SK-N-SH (cell line): ENCODE results near the gene VEZF1. TPM values are rescaled to one million over a fixed set of nuclear protein-coding genes. Genes with fewer than 3 reads are reported as not detected.

ENCODE experiments used
- CTCF ChIA-PET: fragments of 300-600, 350-600 bp; formaldehyde crosslinking; extraction: SDS; loops from one replicate; lab custom pipeline; 2021; lab: Yijun Ruan, JAX
- POLR2A ChIA-PET: fragments of 350-600 bp; sonication (Branson Sonifier 250); formaldehyde crosslinking; extraction: SDS; loops from one replicate; lab custom pipeline; 2020; ENCODE audit warnings: antibody characterized with exemption, inconsistent platforms; lab: Yijun Ruan, JAX
- DNase-seq: peaks from one replicate; pipeline ENCODE4 v3.0.0; 2012
- H2AFZ ChIP-seq: fragments of 200-600 bp; sonication (generic); 2 replicates; pipeline ENCODE4 v1.8.1; 2016; ENCODE audit warnings: antibody characterized with exemption, mild to moderate bottlenecking, low read depth
- H3F3A ChIP-seq: fragments of 200-600 bp; sonication (generic); replicated peaks from 2 replicates; pipeline ENCODE3; 2016; ENCODE audit warnings: antibody characterized with exemption, mild to moderate bottlenecking; ENCODE audit not compliant: insufficient read depth
- H3K27ac ChIP-seq, 2 experiments: fragments of 200-500 bp in 1 of 2; fragments of 200-600 bp in 1 of 2; sonication (Bioruptor generic) in 1 of 2; sonication (generic), shearing (Covaris generic) in 1 of 2; 2 replicates each; pipeline versions ENCODE4 v1.5.1 to v1.6.1; 2014 to 2016; ENCODE audit warnings: low read depth in 2 of 2, inconsistent platforms in 1 of 2, low read length in 1 of 2, mild to moderate bottlenecking in 1 of 2, mixed read lengths in 1 of 2
- H3K27me3 ChIP-seq: fragments of 200-600 bp; sonication (generic), shearing (Covaris generic); 2 replicates; pipeline ENCODE4 v1.6.1; 2016; ENCODE audit warnings: mixed run types; ENCODE audit not compliant: insufficient read depth
- H3K36me3 ChIP-seq, 2 experiments: fragments of 200-500 bp in 1 of 2; fragments of 200-600 bp in 1 of 2; sonication (Bioruptor generic) in 1 of 2; sonication (generic) in 1 of 2; replicated peaks in 1 of 2; 2 replicates each; pipeline versions ENCODE3 to v1.5.1; 2014 to 2016; ENCODE audit warnings: low read length in 1 of 2, mild to moderate bottlenecking in 1 of 2; ENCODE audit not compliant: insufficient read depth in 2 of 2, control insufficient read depth in 1 of 2
- H3K4me1 ChIP-seq, 2 experiments: fragments of 200-500 bp in 1 of 2; fragments of 200-600 bp in 1 of 2; sonication (Bioruptor generic) in 1 of 2; sonication (generic), shearing (Covaris generic) in 1 of 2; 2 replicates each; pipeline versions ENCODE4 v1.5.1 to v1.6.1; 2014 to 2016; ENCODE audit warnings: low read depth in 1 of 2, low read length in 1 of 2, mixed run types in 1 of 2; ENCODE audit not compliant: insufficient read depth in 2 of 2, control insufficient read depth in 1 of 2
- H3K4me2 ChIP-seq: fragments of 200-600 bp; sonication (generic), shearing (Covaris generic); 2 replicates; pipeline ENCODE4 v1.6.1; 2017; ENCODE audit warnings: mixed run types
- H3K4me3 ChIP-seq, 2 experiments: fragments of 200-500 bp in 1 of 2; fragments of 200-600 bp in 1 of 2; sonication (Bioruptor generic) in 1 of 2; sonication (generic), shearing (Covaris generic) in 1 of 2; 2 replicates each; pipeline versions ENCODE4 v1.5.1 to v1.8.1; 2014 to 2016; ENCODE audit warnings: low read depth in 2 of 2, inconsistent platforms in 1 of 2, low read length in 1 of 2, mild to moderate bottlenecking in 1 of 2, mixed read lengths in 1 of 2, moderate library complexity in 1 of 2
- H3K79me2 ChIP-seq: fragments of 200-600 bp; sonication (generic); 2 replicates; pipeline ENCODE4 v1.8.1; 2017; ENCODE audit warnings: mild to moderate bottlenecking; ENCODE audit not compliant: insufficient read depth
- H3K9ac ChIP-seq: fragments of 200-600 bp; sonication (generic); 2 replicates; pipeline ENCODE4 v1.6.1; 2017; ENCODE audit warnings: mixed run types
- H3K9me2 ChIP-seq: fragments of 200-600 bp; sonication (generic); 2 replicates; pipeline ENCODE4 v1.6.1; 2017; ENCODE audit warnings: mixed run types
- H3K9me3 ChIP-seq: fragments of 200-600 bp; sonication (generic); 2 replicates; pipeline ENCODE4 v1.6.1; 2017; ENCODE audit warnings: mixed run types, mild to moderate bottlenecking, moderate library complexity
- H4K20me1 ChIP-seq: fragments of 200-600 bp; sonication (generic); 2 replicates; pipeline ENCODE4 v1.6.1; 2017; ENCODE audit warnings: mild to moderate bottlenecking, mixed run types; ENCODE audit not compliant: insufficient read depth
- CHD2 ChIP-seq: fragments of 150-350 bp; IDR thresholded peaks from 2 replicates; pipeline ENCODE4 v1.6.1; 2018; ENCODE audit warnings: low read length; ENCODE audit not compliant: partially characterized antibody
- ELF1 ChIP-seq: IDR thresholded peaks from 2 replicates; pipeline ENCODE4 v1.4.0; 2012
- EP300 ChIP-seq, 2 experiments: IDR thresholded peaks; 2 replicates each; pipeline versions ENCODE4 v1.4.0 to v1.6.1; 2012; ENCODE audit warnings: borderline replicate concordance in 1 of 2, low read depth in 1 of 2, low read length in 1 of 2
- EZH2phosphoT487 ChIP-seq: fragments of 200-600 bp; sonication (generic); IDR thresholded peaks from 2 replicates; pipeline ENCODE4 v1.6.1; 2017; ENCODE audit warnings: low read depth, mixed run types, mild to moderate bottlenecking, antibody characterized with exemption, moderate library complexity, borderline replicate concordance
- FOSL2 ChIP-seq: IDR thresholded peaks from 2 replicates; pipeline ENCODE4 v1.4.0; 2012; ENCODE audit warnings: low read depth, mild to moderate bottlenecking, moderate library complexity, borderline replicate concordance
- FOXJ3 ChIP-seq: sonication (generic); formaldehyde crosslinking; IDR thresholded peaks from 2 replicates; pipeline ENCODE4 v1.5.1; 2020; ENCODE audit warnings: mild to moderate bottlenecking, missing genetic modification reagents
- FOXM1 ChIP-seq: IDR thresholded peaks from 2 replicates; pipeline ENCODE4 v1.4.0; 2012; ENCODE audit warnings: low read depth, mild to moderate bottlenecking
- GABPA ChIP-seq: IDR thresholded peaks from 2 replicates; pipeline ENCODE4 v1.4.0; 2012; ENCODE audit warnings: low read depth, mild to moderate bottlenecking
- GATA2 ChIP-seq: sonication (generic); formaldehyde crosslinking; IDR thresholded peaks from 2 replicates; pipeline ENCODE4 v1.5.0; 2020; ENCODE audit warnings: mild to moderate bottlenecking, missing genetic modification reagents
- JUND ChIP-seq: IDR thresholded peaks from 2 replicates; pipeline ENCODE4 v1.4.0; 2012
- MXI1 ChIP-seq: IDR thresholded peaks from 2 replicates; pipeline ENCODE4 v1.6.1; 2012; ENCODE audit warnings: mild to moderate bottlenecking, low read depth, low read length, improper control_type of control experiment
- NFIC ChIP-seq: IDR thresholded peaks from 2 replicates; pipeline ENCODE4 v1.4.0; 2012; ENCODE audit warnings: borderline replicate concordance
- POLR2AphosphoS5 ChIP-seq: IDR thresholded peaks from 2 replicates; pipeline ENCODE4 v1.6.1; 2012; ENCODE audit warnings: low read depth, low read length
- RXRA ChIP-seq: IDR thresholded peaks from 2 replicates; pipeline ENCODE4 v1.4.0; 2012; ENCODE audit warnings: low read depth, mild to moderate bottlenecking, borderline replicate concordance
- SIN3A ChIP-seq: IDR thresholded peaks from 2 replicates; pipeline ENCODE4 v1.6.1; 2012; ENCODE audit warnings: low read depth, mild to moderate bottlenecking, low read length, moderate library complexity, borderline replicate concordance
- SMC3 ChIP-seq: IDR thresholded peaks from 2 replicates; pipeline ENCODE4 v1.6.1; 2012; ENCODE audit warnings: low read depth, low read length, improper control_type of control experiment
- TAF1 ChIP-seq: IDR thresholded peaks from 2 replicates; pipeline ENCODE4 v1.6.1; 2012; ENCODE audit warnings: low read depth, mild to moderate bottlenecking, low read length, moderate library complexity, borderline replicate concordance
- TCF12 ChIP-seq: IDR thresholded peaks from 2 replicates; pipeline ENCODE4 v1.4.0; 2012
- YY1 ChIP-seq: IDR thresholded peaks from 2 replicates; pipeline ENCODE4 v1.4.0; 2012; ENCODE audit warnings: low read depth, mild to moderate bottlenecking
- WGBS: methylation state at CpG from one replicate; pipeline ENCODE4 v1.1.6; 2017; ENCODE audit warnings: low lambda C conversion rate; 5-methylcytosine and 5-hydroxymethylcytosine counted together
- polyA plus RNA-seq, 3 experiments: library from polyadenylated mRNA; depleted of rRNA; stranded (reverse); fragments of >200 nt; gene quantifications; 2 replicates each; pipeline ENCODE4 v1.2.3, GENCODE V29; 2012
- TF ChIP-seq, protein P1 (sequence below): IDR thresholded peaks from 2 replicates; pipeline ENCODE4; 2012
- TF ChIP-seq, protein P2 (sequence below): IDR thresholded peaks from 2 replicates; pipeline ENCODE4 v1.4.0; 2012; ENCODE audit warnings: low read depth, borderline replicate concordance
- TF ChIP-seq, protein P3 (sequence below): IDR thresholded peaks from 2 replicates; pipeline ENCODE4 v1.6.1; 2012; ENCODE audit warnings: mild to moderate bottlenecking, low read depth, low read length, moderate library complexity
- TF ChIP-seq, protein P4 (sequence below): fragments of 150-350 bp; IDR thresholded peaks from 2 replicates; pipeline ENCODE4 v1.6.1; 2016; ENCODE audit warnings: mild to moderate bottlenecking, low read depth, low read length
- TF ChIP-seq, protein P5 (sequence below): IDR thresholded peaks from 2 replicates; pipeline ENCODE4 v1.4.0; 2012; ENCODE audit warnings: low read depth

Gene VEZF1
- polyA plus RNA-seq, 1 of the 3 experiments (the other 2 are of a cell fraction): 35.1 TPM

DNA sequence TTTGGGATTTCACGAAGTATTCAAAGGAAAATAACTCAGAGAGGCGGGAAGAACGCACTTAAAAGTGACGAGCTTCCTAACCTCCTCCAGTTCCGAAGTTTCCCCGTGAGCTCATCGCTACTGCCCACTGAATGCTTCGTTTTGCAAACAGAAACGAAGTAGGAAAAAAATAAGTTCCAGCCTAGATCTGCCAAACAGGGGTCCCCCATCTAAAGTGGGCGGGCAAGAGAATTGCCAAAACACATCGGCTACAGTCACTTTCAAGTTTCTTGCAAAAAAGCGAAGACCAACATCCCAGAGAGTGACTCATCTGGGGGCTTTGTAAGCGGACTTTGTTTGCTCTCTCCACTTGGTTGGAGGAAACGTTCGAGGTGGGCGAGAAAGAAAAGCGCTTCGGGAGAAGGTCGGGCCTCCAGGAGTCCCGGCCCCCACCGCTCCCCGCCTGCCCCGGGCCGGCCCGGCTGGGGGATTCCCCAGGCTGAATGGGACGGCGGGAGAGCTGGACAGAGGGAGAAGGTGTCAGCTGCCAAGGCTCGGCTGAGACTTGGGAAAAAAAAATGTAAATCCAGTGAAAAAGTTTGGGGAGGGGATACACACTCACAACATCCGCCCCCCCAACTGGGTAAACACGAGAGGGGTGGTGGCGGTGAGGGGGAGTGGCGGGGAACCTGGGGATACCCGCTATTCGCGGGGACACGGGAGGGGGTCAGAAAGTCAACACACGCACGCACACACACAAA lies 1.0 kb downstream of the VEZF1 start:
- peak overlapping the region; percentile 96 to 100 for H3K27ac ChIP-seq
- CTCF ChIA-PET: interaction anchor here (0.7 to 3.6 kb wide), 23 partner anchors 7 to 351 kb away, joined by 3 to 29 read pairs (median 5); partner anchors contain the start of gene CUEDC1
- peaks cover 21 to 40% of the 10 kb centered on the region in 2 experiments for H3K36me3 ChIP-seq
- peaks cover 57% of the 10 kb centered on the region for H3K79me2 ChIP-seq
- peak overlapping the region; percentile 78 to 98 for H3K4me3 ChIP-seq
- peaks cover 58% of the 10 kb centered on the region for H3F3A ChIP-seq
- H4K20me1 ChIP-seq: peaks cover 40% of the 10 kb centered on the region
- H3K9me3 ChIP-seq: no peaks in the 10 kb centered on the region
- H3K9ac ChIP-seq: peak overlapping the region; percentile 98
- 1% methylated on average over 38 of the region's 38 CpGs for WGBS
- H3K4me1 ChIP-seq: peaks cover 20 to 49% of the 10 kb centered on the region in 2 experiments
- POLR2A ChIA-PET: interaction anchor here (0.7 to 1.4 kb wide), 3 partner anchors 47 to 137 kb away, joined by 3 to 5 read pairs (median 3); partner anchors contain the start of gene MRPS23
- H3K27me3 ChIP-seq: no peaks in the 10 kb centered on the region
- H3K4me2 ChIP-seq: peak overlapping the region; percentile 91
- no peaks in the 10 kb centered on the region for H3K9me2 ChIP-seq
- peak; percentile 12; the same call in 1 of the 2 replicates for TF ChIP-seq SMC3
- peak; percentile 22; the same call in 1 of the 2 replicates for TF ChIP-seq MXI1
- TF ChIP-seq GATA2 (CRISPR knock-in tag): no peak
- peak; percentile 49; the same call in 1 of the 2 replicates for TF ChIP-seq FOXM1
- TF ChIP-seq RXRA: no peak
- TF ChIP-seq, protein P1, sequence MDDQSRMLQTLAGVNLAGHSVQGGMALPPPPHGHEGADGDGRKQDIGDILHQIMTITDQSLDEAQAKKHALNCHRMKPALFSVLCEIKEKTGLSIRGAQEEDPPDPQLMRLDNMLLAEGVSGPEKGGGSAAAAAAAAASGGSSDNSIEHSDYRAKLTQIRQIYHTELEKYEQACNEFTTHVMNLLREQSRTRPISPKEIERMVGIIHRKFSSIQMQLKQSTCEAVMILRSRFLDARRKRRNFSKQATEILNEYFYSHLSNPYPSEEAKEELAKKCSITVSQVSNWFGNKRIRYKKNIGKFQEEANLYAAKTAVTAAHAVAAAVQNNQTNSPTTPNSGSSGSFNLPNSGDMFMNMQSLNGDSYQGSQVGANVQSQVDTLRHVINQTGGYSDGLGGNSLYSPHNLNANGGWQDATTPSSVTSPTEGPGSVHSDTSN: no peak
- 0 out of 4 replicates have a peak, but pooled peaks of 1 of the 2 experiments have one; percentile 27 for TF ChIP-seq EP300 (IDR thresholded peaks at IDR 0.05; ENCODE audit: borderline replicate concordance in 1 of 2, low read depth in 1 of 2, low read length in 1 of 2)
- TF ChIP-seq FOXJ3 (CRISPR knock-in tag): no peak
- TF ChIP-seq, protein P2, sequence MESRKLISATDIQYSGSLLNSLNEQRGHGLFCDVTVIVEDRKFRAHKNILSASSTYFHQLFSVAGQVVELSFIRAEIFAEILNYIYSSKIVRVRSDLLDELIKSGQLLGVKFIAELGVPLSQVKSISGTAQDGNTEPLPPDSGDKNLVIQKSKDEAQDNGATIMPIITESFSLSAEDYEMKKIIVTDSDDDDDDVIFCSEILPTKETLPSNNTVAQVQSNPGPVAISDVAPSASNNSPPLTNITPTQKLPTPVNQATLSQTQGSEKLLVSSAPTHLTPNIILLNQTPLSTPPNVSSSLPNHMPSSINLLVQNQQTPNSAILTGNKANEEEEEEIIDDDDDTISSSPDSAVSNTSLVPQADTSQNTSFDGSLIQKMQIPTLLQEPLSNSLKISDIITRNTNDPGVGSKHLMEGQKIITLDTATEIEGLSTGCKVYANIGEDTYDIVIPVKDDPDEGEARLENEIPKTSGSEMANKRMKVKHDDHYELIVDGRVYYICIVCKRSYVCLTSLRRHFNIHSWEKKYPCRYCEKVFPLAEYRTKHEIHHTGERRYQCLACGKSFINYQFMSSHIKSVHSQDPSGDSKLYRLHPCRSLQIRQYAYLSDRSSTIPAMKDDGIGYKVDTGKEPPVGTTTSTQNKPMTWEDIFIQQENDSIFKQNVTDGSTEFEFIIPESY: 0 out of 2 replicates have a peak, but pooled peaks have one; percentile 21
- peak; percentile 2; the same call in 1 of the 2 replicates for TF ChIP-seq NFIC
- TF ChIP-seq TAF1: peak; percentile 51; the same call in 1 of the 2 replicates
- TF ChIP-seq, protein P3, sequence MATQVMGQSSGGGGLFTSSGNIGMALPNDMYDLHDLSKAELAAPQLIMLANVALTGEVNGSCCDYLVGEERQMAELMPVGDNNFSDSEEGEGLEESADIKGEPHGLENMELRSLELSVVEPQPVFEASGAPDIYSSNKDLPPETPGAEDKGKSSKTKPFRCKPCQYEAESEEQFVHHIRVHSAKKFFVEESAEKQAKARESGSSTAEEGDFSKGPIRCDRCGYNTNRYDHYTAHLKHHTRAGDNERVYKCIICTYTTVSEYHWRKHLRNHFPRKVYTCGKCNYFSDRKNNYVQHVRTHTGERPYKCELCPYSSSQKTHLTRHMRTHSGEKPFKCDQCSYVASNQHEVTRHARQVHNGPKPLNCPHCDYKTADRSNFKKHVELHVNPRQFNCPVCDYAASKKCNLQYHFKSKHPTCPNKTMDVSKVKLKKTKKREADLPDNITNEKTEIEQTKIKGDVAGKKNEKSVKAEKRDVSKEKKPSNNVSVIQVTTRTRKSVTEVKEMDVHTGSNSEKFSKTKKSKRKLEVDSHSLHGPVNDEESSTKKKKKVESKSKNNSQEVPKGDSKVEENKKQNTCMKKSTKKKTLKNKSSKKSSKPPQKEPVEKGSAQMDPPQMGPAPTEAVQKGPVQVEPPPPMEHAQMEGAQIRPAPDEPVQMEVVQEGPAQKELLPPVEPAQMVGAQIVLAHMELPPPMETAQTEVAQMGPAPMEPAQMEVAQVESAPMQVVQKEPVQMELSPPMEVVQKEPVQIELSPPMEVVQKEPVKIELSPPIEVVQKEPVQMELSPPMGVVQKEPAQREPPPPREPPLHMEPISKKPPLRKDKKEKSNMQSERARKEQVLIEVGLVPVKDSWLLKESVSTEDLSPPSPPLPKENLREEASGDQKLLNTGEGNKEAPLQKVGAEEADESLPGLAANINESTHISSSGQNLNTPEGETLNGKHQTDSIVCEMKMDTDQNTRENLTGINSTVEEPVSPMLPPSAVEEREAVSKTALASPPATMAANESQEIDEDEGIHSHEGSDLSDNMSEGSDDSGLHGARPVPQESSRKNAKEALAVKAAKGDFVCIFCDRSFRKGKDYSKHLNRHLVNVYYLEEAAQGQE: no peak
- TF ChIP-seq POLR2AphosphoS5: no peak
- 0 out of 2 replicates have a peak, but pooled peaks have one; percentile 28 for TF ChIP-seq TCF12
- TF ChIP-seq EZH2phosphoT487: no peak
- peak; percentile 75 for TF ChIP-seq JUND
- no peak for TF ChIP-seq YY1
- TF ChIP-seq FOSL2: peak; percentile 73
- TF ChIP-seq, protein P4, sequence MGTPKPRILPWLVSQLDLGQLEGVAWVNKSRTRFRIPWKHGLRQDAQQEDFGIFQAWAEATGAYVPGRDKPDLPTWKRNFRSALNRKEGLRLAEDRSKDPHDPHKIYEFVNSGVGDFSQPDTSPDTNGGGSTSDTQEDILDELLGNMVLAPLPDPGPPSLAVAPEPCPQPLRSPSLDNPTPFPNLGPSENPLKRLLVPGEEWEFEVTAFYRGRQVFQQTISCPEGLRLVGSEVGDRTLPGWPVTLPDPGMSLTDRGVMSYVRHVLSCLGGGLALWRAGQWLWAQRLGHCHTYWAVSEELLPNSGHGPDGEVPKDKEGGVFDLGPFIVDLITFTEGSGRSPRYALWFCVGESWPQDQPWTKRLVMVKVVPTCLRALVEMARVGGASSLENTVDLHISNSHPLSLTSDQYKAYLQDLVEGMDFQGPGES: no peak
- TF ChIP-seq ELF1: no peak
- TF ChIP-seq GABPA: peak; percentile 21; the same call in 1 of the 2 replicates
- TF ChIP-seq, protein P5, sequence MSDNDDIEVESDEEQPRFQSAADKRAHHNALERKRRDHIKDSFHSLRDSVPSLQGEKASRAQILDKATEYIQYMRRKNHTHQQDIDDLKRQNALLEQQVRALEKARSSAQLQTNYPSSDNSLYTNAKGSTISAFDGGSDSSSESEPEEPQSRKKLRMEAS: peak; percentile 38; the same call in 1 of the 2 replicates
- TF ChIP-seq CHD2: no peak
- TF ChIP-seq SIN3A: peak; percentile 59; the same call in 1 of the 2 replicates
- H2AFZ ChIP-seq: no peak overlapping the region
- DNase-seq: no peak
